ENCODE measurements around the gene PDXP. TPM values are rescaled to one million over a fixed set of nuclear protein-coding genes. Genes with fewer than 3 reads are reported as not detected.

Gene PDXP
- total RNA-seq, 4 donors from 2014 or later: 10.3 to 28.7 (median 16.6) TPM

DNA sequence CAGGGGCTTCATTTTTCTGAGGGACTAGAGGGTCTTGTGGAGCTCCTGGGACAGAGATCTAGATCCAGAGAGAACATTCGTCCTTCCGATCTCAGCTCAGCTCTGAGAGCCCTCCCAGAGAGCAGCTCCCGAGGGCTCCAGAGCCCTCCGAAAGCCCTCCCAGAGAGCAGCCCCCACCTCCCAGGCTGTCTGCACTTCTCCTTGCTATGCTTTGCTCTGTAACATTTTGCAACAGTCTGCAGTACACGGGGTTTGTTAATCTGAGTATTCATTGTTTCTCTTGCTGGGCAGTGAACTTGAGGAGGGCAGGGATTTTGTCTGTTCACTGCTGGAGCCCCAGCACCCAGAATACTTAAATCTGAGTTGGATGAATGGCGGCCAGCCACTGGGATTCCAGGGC, 47.3 kb upstream of the PDXP start:
- no peak overlapping the region for H3K4me3 ChIP-seq
- no peak overlapping the region for H3K27ac ChIP-seq
- no peaks in the 10 kb centered on the region for H3K27me3 ChIP-seq
- ATAC-seq (no peak), DNase-seq (no peak)
- peaks cover 28 to 34% of the 10 kb centered on the region in 2 donors for H3K4me1 ChIP-seq
- peaks cover 0 to 19% of the 10 kb centered on the region in 2 donors for H3K36me3 ChIP-seq
- no peaks in the 10 kb centered on the region for H3K9me3 ChIP-seq
- in situ Hi-C loops (cut with MboI; ENCODE audit: low sequenced_read_pairs in 4 of 4): no loop called here
- intact Hi-C loops (cut with DNase I; ENCODE audit: low total_unique reads): no loop called here
- TF ChIP-seq, protein P1, sequence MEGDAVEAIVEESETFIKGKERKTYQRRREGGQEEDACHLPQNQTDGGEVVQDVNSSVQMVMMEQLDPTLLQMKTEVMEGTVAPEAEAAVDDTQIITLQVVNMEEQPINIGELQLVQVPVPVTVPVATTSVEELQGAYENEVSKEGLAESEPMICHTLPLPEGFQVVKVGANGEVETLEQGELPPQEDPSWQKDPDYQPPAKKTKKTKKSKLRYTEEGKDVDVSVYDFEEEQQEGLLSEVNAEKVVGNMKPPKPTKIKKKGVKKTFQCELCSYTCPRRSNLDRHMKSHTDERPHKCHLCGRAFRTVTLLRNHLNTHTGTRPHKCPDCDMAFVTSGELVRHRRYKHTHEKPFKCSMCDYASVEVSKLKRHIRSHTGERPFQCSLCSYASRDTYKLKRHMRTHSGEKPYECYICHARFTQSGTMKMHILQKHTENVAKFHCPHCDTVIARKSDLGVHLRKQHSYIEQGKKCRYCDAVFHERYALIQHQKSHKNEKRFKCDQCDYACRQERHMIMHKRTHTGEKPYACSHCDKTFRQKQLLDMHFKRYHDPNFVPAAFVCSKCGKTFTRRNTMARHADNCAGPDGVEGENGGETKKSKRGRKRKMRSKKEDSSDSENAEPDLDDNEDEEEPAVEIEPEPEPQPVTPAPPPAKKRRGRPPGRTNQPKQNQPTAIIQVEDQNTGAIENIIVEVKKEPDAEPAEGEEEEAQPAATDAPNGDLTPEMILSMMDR (IDR thresholded peaks at IDR 0.05 in 4 of 5, conservative IDR thresholded peaks at IDR 0.05 in 1 of 5): no peak
- TF ChIP-seq POLR2A (IDR thresholded peaks at IDR 0.05): no peak

DNA sequence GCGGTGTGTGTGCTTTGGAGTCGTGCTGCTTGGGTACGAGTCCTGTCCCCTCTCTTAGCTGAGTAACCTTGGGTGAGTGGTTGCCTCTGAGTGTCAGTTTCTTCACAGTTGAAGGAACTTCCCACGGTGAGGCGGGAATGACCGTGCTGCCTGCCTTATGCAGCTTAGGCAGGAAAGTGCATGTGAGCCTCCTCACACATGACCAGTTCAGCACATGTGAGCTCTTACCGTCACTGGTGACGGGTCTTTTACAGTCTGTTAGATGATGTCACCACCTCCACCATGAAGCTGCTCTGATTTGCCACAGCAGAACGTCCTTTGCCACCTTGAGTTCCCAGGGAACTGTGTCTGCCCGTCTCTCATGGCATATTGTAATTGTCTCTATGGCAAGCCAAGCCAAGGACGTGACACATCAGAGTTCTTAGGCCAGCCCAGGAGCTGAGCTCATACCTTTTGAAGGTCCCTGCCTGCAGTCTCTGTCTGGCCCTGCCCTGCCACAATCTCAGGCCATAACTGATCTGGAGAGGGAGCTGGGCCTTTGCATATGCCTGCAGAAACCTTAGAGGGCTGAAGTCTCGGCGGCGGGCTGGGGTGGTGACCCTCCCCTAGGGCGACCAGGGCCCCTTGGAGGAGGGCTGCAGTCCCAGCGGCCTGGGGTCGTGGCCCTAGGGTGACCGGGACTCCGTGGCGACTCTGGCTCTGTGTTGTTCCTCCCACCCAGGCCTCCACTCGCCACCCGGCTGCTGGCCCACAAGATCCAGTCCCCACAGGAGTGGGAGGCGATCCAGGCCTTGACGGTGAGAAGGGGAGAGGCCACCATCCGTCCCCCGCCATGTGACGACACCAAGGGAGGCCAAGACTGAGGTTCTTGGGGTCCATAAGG, 42.1 kb upstream of the PDXP start:
- in situ Hi-C loops (cut with MboI; ENCODE audit: low sequenced_read_pairs in 4 of 4): no loop called here

DNA sequence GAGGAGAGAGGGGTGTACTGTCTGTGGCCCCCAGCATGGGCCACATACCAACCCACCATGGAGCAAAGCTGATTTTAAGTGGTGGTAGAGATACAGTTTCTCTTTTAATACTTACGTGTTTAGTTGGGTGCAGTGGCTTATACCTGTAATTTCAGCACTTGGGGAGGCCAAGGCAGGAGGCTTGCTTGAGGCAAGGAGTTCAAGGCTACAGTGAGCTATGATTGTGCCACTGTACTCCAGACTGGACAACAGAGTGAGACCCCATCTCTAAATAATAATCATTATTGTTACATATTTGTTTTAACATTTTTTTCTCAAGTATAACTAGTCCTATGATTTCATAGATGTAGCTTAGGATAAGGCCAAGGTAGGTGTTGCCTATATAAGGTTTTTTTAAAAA, 41.1 kb upstream of the PDXP start:
- TF ChIP-seq, protein P1 (IDR thresholded peaks at IDR 0.05 in 4 of 5, conservative IDR thresholded peaks at IDR 0.05 in 1 of 5): no peak
- no peak for TF ChIP-seq POLR2A (IDR thresholded peaks at IDR 0.05)
- Histone ChIP-seq H3K27ac (no peak overlapping the region), H3K9me3 (no peaks in the 10 kb centered on the region), H3K4me3 (no peak overlapping the region), H3K4me1 (no peaks in the 10 kb centered on the region), H3K27me3 (no peaks in the 10 kb centered on the region), H3K36me3 (peaks cover 0 to 72% of the 10 kb centered on the region in 2 donors)
- in situ Hi-C loops (cut with MboI; ENCODE audit: low sequenced_read_pairs in 4 of 4) (no loop called here), intact Hi-C loops (cut with DNase I; ENCODE audit: low total_unique reads) (no loop called here)
- ATAC-seq (no peak), DNase-seq (no peak)

More for the DNA sequence above, 42.1 kb upstream of the PDXP start:
- H3K36me3 ChIP-seq: peaks cover 0 to 69% of the 10 kb centered on the region in 2 donors
- H3K9me3 ChIP-seq: no peaks in the 10 kb centered on the region
- intact Hi-C loops (cut with DNase I; ENCODE audit: low total_unique reads): no loop called here
- H3K4me3 ChIP-seq: no peak overlapping the region
- ATAC-seq (no peak), DNase-seq (no peak)
- TF ChIP-seq POLR2A (IDR thresholded peaks at IDR 0.05): no peak
- H3K27me3 ChIP-seq: no peaks in the 10 kb centered on the region
- H3K27ac ChIP-seq: no peak overlapping the region
- peaks cover under 1 to 5% of the 10 kb centered on the region in 2 donors for H3K4me1 ChIP-seq

DNA sequence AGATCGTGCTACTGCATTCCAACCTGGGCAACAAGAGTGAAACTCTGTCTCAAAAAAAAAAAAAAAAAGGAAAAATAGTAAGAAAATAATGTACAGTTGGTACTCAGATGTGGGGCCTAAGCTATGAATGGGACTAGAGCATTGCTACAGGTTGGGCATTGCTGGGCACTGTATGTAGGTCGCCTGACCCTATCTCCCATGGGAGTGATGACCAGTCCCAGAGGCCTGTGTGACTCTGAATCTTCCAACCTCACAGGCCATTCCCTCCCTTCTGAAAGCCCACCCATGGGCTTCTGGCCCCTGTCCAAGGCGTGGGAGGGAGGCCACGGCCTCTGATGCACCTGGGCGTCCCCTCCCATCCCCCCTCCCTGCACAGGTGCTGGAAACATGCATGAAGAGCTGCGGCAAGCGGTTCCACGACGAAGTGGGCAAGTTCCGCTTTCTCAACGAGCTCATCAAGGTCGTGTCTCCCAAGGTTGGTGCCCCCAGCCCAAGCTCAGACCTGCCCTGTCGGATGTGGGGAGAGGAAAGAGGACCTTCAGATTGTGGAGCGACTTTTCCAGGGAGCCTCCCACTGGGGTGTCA, 40.4 kb upstream of the PDXP start:
- in situ Hi-C loops (cut with MboI; ENCODE audit: low sequenced_read_pairs in 4 of 4): no loop called here
- DNase-seq (no peak), ATAC-seq (no peak)
- intact Hi-C loops (cut with DNase I; ENCODE audit: low total_unique reads): no loop called here
- no peaks in the 10 kb centered on the region for H3K27me3 ChIP-seq
- H3K4me3 ChIP-seq: no peak overlapping the region
- H3K27ac ChIP-seq: no peak overlapping the region
- peaks cover 0 to 72% of the 10 kb centered on the region in 2 donors for H3K36me3 ChIP-seq
- TF ChIP-seq POLR2A (IDR thresholded peaks at IDR 0.05): no peak
- TF ChIP-seq, protein P1 (IDR thresholded peaks at IDR 0.05 in 4 of 5, conservative IDR thresholded peaks at IDR 0.05 in 1 of 5): no peak
- no peaks in the 10 kb centered on the region for H3K9me3 ChIP-seq
- no peaks in the 10 kb centered on the region for H3K4me1 ChIP-seq

DNA sequence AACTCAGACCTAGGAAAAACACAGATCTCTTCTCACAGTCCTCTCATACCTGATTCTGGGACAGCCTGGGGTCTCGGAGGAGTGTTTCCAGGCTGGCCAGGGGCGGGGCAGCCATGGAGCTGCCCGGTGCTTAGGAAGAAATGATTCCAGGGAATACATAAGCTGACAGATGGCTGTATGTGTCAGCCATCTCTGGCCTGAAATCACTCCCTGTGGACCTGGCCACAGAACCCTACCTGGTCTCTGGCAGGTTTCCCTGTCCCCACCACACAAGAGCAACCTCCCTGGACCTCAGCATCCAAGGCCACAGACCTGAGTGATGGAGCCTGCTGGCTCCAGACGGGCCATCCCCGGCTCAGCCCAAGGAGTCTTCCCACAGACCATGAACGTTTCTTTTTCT, 39.8 kb upstream of the PDXP start:
- no peak for DNase-seq
- no peak for ATAC-seq
- intact Hi-C loops (cut with DNase I; ENCODE audit: low total_unique reads): no loop called here
- TF ChIP-seq, protein P1 (IDR thresholded peaks at IDR 0.05 in 4 of 5, conservative IDR thresholded peaks at IDR 0.05 in 1 of 5): no peak
- H3K4me1 ChIP-seq: no peaks in the 10 kb centered on the region
- H3K4me3 ChIP-seq: no peak overlapping the region
- no peak overlapping the region for H3K27ac ChIP-seq
- H3K27me3 ChIP-seq: no peaks in the 10 kb centered on the region
- H3K9me3 ChIP-seq: no peaks in the 10 kb centered on the region
- H3K36me3 ChIP-seq: peaks cover 0 to 72% of the 10 kb centered on the region in 2 donors
- in situ Hi-C loops (cut with MboI; ENCODE audit: low sequenced_read_pairs in 4 of 4): no loop called here
